Fibroblast of lung (primary cell): ENCODE results near the gene PIAS2.

Experiments
- EZH2 ChIP-seq: IDR thresholded peaks from 2 replicates; pipeline ENCODE4 v1.5.1; 2012; ENCODE audit warnings: low read length, control low read depth, mild to moderate bottlenecking; ENCODE audit errors: missing control alignments
- TF ChIP-seq, protein P1 (sequence below), 2 donors: IDR thresholded peaks in 1 of 2; conservative IDR thresholded peaks in 1 of 2; 1 replicate in 1 of 2; 2 replicates in 1 of 2; pipeline ENCODE4 v1.5.1; 2011 to 2012; ENCODE audit warnings: low read length in 2 of 2, control low read depth in 1 of 2, inconsistent platforms in 1 of 2, low read depth in 1 of 2, mild to moderate bottlenecking in 1 of 2

DNA sequence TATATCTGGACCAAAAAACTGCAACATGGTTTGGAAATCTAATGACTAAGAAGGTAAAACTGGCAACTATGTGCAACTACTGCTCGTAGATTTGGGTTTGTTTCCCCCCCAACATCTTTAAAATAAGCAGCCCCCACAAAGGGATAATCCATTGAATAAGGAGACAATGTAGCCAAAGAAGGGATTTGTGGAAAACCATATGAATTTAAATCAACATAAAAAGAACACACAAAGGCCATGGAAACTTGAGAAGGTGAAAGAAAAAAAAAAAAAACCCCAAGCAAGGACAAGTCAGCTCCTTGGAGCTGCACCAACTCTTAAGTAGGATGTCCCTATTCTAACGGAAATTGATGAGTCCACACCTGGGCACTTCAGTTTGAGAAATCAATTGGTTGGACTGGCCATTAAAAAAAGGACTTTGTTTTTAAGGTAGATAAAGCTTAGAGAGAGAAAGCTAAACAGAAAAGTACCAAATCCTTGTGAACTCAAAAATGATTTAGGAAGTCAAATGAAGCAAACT is 106.8 kb downstream of the PIAS2 start:
- TF ChIP-seq, protein P1, sequence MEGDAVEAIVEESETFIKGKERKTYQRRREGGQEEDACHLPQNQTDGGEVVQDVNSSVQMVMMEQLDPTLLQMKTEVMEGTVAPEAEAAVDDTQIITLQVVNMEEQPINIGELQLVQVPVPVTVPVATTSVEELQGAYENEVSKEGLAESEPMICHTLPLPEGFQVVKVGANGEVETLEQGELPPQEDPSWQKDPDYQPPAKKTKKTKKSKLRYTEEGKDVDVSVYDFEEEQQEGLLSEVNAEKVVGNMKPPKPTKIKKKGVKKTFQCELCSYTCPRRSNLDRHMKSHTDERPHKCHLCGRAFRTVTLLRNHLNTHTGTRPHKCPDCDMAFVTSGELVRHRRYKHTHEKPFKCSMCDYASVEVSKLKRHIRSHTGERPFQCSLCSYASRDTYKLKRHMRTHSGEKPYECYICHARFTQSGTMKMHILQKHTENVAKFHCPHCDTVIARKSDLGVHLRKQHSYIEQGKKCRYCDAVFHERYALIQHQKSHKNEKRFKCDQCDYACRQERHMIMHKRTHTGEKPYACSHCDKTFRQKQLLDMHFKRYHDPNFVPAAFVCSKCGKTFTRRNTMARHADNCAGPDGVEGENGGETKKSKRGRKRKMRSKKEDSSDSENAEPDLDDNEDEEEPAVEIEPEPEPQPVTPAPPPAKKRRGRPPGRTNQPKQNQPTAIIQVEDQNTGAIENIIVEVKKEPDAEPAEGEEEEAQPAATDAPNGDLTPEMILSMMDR (conservative IDR thresholded peaks at IDR 0.05 in 1 of 2, IDR thresholded peaks at IDR 0.05 in 1 of 2; ENCODE audit: low read depth in 1 of 2, low read length in 2 of 2): no peak
- no peak for TF ChIP-seq EZH2
